OCI-LY7 (cell line): ENCODE measurements around the gene SURF4.

Experiments
- CTCF ChIP-seq: fragments of 200-600 bp; sonication (generic); conservative IDR thresholded peaks from 2 replicates; pipeline ENCODE4 v1.5.1; 2014; ENCODE audit warnings: mild to moderate bottlenecking, antibody characterized with exemption, low read length, moderate library complexity, mixed read lengths
- EZH2phosphoT487 ChIP-seq: fragments of 200-600 bp; sonication (generic); IDR thresholded peaks from 2 replicates; pipeline ENCODE4 v1.6.1; 2018; ENCODE audit warnings: low read depth, borderline replicate concordance, mild to moderate bottlenecking, mixed run types, antibody characterized with exemption, low read length, moderate library complexity, mixed read lengths

- TF ChIP-seq CTCF, result no peak
- TF ChIP-seq EZH2phosphoT487, result no peak
Observed at GRCh38 chr9:133315997-133316396, 59.9 kb downstream of the SURF4 start.
